ENCODE results near the gene KCNAB2. TPM values are rescaled to one million over a fixed set of nuclear protein-coding genes. Genes with fewer than 3 reads are reported as not detected.

KCNAB2 gene
- total RNA-seq, 1 donor from 2014 or later, result 17.9 TPM

GRCh38 chr1:6098303-6099215, 52.9 kb downstream of the KCNAB2 start:
- Histone ChIP-seq H3K36me3 (no peaks in the 10 kb centered on the region), H3K4me1 (no peaks in the 10 kb centered on the region), H3K9me3 (no peaks in the 10 kb centered on the region), H3K27ac (no peak overlapping the region), H3K4me3 (no peak overlapping the region), H3K27me3 (no peaks in the 10 kb centered on the region)
- intact Hi-C loops (cut with DNase I), result no loop called here
- TF ChIP-seq CTCF (IDR thresholded peaks at IDR 0.05), result no peak
- DNase-seq (ENCODE audit: low spot score in 2 of 2), result peak in 1 of 2 donors; percentile 60

GRCh38 chr1:6099297-6099696, 53.6 kb downstream of the KCNAB2 start:
- Histone ChIP-seq H3K27ac (no peak overlapping the region), H3K4me1 (no peaks in the 10 kb centered on the region), H3K9me3 (no peaks in the 10 kb centered on the region), H3K4me3 (no peak overlapping the region), H3K36me3 (no peaks in the 10 kb centered on the region), H3K27me3 (no peaks in the 10 kb centered on the region)
- DNase-seq (ENCODE audit: low spot score in 2 of 2), result peak in 1 of 2 donors; percentile 58
- no peak for TF ChIP-seq CTCF (IDR thresholded peaks at IDR 0.05)
- intact Hi-C loops (cut with DNase I), result no loop called here

- no peak for TF ChIP-seq CTCF (IDR thresholded peaks at IDR 0.05)
- H3K27me3 ChIP-seq, result no peaks in the 10 kb centered on the region
Measured at GRCh38 chr1:6099787-6100765, 54.4 kb downstream of the KCNAB2 start.

GRCh38 chr1:6100861-6101783, 55.4 kb downstream of the KCNAB2 start:
- no peak for TF ChIP-seq CTCF (IDR thresholded peaks at IDR 0.05)
- no peak for DNase-seq (ENCODE audit: low spot score in 2 of 2)
- intact Hi-C loops (cut with DNase I), result no loop called here
- no peak overlapping the region for H3K4me3 ChIP-seq
- no peak overlapping the region for H3K27ac ChIP-seq
- H3K9me3 ChIP-seq, result no peaks in the 10 kb centered on the region
- H3K4me1 ChIP-seq, result no peaks in the 10 kb centered on the region
- no peaks in the 10 kb centered on the region for H3K27me3 ChIP-seq
- no peaks in the 10 kb centered on the region for H3K36me3 ChIP-seq

More at GRCh38 chr1:6099787-6100765, 54.4 kb downstream of the KCNAB2 start:
- intact Hi-C loops (cut with DNase I), result no loop called here
- Histone ChIP-seq H3K27ac (no peak overlapping the region), H3K9me3 (no peaks in the 10 kb centered on the region), H3K36me3 (no peaks in the 10 kb centered on the region), H3K4me1 (no peaks in the 10 kb centered on the region), H3K4me3 (no peak overlapping the region)
- DNase-seq (ENCODE audit: low spot score in 2 of 2), result peak in 1 of 2 donors; percentile 55
